ACHN (cell line): ENCODE measurements around the gene DNAJC5G.
"Not testable (repeated sequence)": the region's sequence is repeated elsewhere in the genome, so short reads cannot be mapped to it uniquely, and the experiment has no call there.

Experiments used
- DNase-seq: peaks from one replicate; pipeline ENCODE4 v3.0.0-alpha.2; 2015
- in situ Hi-C: cut with HindIII; loops from 2 replicates; pipeline ENCODE4 v1.10.0; 2017; ENCODE audit warnings: low sequenced_read_pairs, low pct_ligation_motif_present, low pct_unique_long_range_greater_than_20kb

DNAJC5G gene

DNA sequence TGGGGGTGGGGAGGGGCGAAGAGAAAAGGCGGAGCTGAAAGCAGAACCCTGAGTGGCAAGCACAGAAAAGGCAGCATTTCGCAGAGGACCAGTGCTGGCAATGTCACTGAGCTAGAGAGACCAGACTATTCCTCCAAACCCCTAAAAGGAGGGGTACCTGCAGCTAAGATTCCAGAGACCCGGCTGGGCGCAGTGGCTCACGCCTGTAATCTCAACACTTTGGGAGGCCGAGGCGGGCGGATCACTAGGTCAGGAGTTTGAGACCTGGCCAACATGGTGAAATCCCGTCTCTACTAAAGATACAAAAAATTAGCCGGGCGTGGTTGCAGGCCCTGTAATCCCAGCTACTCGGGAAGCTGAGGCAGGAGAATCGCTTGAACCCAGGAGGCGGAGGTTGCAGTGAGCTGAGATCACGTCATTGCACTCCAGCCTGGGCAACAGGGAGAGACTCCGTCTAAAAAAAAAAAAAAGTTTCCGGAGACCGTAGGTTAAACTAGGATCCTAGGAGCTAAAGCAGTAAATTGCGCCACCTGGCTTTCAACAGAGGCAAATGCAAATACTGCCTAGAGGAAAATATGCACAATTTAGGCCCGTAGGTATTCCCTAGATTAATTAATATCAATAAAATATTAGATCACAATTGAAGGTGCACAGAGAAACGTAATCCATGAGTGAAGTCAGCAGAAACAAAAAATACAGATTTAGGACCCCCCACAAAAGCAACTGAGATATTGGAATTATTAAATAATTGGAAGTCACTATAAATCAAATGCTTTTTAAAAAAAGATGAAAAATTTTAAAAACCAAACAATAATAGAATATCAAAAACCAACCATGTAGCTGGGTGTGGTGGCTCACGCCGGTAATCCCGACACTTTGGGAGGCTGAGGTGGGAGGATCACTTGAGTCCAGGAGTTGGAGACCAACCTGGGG, 28.1 kb downstream of the DNAJC5G start:
- peak; percentile 87 for DNase-seq
- in situ Hi-C loops = no loop called here

DNA sequence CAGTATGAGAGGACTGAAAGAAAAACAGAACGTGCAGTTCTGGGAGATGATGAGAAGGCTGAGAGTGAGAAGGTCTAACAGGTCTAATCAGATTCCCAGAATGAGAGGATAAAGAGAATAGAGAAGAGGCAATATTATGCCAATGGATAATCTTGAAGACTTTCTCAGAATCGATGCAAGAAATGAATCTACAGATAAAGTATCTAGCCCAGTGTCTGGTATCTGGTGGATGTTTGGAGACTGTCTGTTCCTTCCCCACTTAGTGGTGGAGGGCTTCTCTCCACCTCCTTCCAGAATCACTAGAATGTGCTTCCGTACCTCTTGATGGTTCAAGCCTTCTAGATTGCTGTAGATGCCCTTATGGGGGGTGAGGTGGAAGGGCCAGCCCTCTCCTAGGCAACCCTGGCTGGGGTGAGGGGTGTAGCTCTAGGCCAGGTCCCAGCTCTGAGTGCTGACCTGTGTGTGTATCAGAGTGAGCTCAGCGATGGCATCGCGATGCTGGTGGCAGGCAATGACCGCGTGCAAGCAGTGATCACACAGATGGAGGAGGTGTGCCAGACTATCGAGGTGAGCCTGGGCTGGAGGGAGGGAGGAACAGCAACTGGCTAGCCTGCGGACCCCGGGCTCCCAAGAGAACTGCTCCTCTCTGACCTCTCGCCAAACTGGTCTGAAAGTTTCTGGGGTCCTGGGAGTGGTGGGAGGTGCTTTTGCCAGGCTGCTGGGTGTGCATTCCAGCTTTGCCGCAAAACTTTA, 29.4 kb downstream of the DNAJC5G start:
- in situ Hi-C loops = no loop called here
- DNase-seq = no peak

DNA sequence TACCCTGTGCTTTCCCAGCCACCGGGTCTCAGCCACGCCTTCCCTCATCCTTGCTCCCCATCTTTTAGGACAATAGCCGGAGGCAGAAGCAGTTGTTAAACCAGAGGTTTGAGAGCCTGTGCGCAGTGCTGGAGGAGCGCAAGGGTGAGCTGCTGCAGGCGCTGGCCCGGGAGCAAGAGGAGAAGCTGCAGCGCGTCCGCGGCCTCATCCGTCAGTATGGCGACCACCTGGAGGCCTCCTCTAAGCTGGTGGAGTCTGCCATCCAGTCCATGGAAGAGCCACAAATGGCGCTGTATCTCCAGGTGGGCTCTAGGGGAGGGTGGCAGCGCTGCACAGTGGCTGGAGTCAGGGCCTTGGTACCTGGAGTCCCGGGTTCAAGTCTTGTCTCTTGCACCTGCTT, 30.3 kb downstream of the DNAJC5G start:
- DNase-seq = no peak
- in situ Hi-C loops = no loop called here

DNA sequence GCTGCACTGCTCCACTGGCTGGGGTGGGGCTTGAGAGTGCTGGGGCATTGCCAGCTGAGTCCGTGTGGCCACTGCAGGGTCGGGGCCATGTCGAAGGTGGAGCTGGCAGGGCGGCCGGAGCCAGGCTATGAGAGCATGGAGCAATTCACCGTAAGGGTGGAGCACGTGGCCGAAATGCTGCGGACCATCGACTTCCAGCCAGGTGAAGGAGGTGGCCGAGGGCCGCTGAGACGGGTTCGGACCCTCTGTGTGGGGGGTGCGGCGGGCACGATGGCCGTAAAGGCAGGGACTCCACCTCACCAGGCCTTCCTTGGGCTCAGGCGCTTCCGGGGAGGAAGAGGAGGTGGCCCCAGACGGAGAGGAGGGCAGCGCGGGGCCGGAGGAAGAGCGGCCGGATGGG, 30.9 kb downstream of the DNAJC5G start:
- no peak for DNase-seq
- in situ Hi-C loops = no loop called here

DNA sequence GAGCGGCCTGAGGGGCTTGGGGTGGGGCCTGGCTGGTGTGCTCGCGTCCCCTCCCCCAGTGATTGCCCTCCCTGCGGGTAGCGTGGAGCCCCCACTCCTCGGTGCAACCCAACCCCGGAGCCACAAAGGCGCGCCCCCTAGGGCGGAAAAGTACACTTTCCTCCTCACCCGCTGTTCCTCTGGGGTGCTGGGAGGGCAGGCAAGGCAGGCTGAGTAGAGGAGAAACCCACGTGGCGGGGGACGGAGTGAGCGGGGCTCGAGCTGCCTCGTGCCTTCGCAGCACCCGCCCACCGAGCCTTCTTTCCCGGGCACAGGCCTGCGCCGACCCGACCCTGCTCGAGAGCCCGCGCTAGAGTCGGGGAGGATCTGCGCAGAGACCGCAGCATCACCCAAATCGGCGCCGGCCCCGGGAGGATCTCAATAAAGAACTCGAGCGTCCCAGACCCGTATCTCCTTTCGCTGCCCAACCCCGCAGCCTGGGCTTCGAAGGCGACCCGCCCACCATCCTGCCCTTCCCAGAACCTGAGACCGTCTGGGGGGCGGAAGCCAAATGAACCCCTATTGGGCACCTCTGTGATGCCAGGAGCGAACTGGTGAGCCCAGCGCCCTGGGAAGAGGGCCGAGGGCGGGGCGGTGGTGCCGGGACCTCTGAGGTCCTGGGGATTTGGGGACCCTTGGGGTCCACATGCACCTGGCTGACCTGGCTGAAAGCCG, 31.5 kb downstream of the DNAJC5G start:
- no peak for DNase-seq
- in situ Hi-C loops = no loop called here

DNA sequence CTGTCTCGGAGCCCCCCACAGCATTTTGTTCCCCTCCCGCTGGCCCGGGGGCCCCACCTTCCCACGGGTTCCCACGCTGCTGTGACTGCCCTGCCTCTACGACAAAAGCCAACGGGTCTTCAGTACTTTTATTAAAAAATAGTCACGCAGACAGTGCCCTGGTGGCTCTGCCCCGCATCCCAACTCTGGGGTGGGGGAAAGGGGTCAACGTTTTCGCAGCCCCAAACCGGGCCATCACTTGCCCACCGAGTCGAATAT, 32.0 kb downstream of the DNAJC5G start:
- in situ Hi-C loops = no loop called here
- no peak for DNase-seq

DNA sequence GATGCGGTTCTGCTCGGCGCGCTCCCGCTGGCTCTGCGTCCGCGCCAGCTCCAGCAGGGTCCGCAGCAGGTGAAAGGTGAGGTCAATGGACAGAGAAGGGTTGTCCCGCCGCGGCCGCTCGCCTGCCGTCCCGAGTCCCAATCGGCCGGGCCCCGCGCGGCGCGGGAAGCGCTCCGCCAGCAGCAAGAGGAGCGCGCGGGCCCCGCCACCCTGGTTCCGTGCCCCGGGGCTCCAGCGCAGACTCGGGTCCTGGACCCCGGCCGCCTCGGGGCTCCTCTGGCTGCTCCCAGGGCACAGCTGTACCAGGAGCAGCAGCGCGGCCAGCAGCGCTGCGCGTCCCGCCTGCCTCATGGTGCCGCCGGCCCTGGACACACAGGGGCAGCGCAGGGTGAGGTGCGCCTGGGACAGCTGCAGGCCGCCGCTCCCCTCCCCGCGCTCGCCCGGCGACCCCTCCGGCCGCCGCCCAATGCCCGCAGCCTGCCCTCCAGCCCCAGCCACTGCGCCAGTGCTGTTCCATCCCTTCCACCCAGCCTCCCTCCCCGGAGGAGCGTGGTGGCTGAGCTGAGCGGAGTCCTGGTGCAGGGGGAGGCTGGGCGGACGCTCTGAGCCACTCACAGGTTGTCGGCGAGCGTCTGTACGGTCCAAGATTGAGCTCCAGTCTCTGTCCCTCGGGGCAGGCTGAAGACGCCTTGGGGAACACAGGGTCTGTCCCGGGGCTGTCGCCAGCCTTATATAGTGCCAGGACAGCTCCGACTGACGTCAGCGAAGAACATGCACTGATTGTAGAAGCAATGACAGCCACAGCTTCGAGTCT, 32.5 kb downstream of the DNAJC5G start:
- no peak for DNase-seq

DNA sequence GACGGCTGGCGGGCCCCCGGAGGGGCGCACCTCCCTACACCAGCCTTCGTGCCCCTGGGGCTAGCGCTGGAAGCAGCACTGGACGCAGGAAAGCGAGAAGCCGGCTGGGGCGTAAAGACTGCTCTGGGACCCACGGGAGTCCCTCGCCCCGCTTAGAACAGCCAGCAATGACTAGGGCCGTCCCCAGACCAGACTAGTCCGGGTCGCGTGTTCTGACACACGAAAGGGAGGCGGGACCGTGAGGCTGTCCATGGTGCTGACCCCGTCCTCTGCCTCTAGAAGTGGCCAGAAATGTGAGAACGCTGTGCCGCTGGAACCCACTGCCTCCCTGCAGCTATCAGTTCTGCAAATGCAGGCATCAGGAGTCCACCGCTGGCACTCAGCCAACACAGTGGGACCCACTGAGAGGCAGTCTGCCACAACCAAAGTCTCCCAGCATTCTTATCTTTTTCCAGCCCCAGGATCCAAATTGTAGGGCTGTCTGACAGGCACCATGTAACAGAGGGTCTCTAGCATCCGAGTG, 33.2 kb downstream of the DNAJC5G start, which contains the start of gene UCN:
Gene UCN (minus strand): TSS at position 87 of the 523 bp plus-strand sequence. CDS start 550 bp downstream, outside the sequence.
- peak; percentile 30 for DNase-seq
- in situ Hi-C loops = no loop called here

More for the DNA sequence above, 32.5 kb downstream of the DNAJC5G start:
- in situ Hi-C loops = no loop called here

DNA sequence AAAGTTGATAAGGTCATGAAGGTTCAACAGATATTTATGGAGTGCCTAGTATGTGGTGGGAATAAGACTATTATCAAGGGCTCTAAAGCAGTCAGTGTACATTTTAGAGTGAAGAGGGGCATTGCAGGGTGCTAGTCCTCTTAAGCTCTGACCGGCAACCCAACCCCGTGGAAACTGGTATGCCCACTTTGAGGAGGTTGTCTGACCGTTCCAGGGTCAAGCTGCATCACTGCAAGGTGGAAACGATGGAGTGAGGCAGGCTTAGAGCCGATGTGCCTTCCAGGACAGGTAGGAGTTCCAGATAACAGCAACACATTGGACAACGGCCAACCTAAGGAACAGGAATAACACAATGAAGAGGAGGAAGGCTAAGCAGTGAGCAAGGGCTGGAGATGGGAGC, 34.4 kb downstream of the DNAJC5G start:
- in situ Hi-C loops = no loop called here
- DNase-seq = no peak

DNA sequence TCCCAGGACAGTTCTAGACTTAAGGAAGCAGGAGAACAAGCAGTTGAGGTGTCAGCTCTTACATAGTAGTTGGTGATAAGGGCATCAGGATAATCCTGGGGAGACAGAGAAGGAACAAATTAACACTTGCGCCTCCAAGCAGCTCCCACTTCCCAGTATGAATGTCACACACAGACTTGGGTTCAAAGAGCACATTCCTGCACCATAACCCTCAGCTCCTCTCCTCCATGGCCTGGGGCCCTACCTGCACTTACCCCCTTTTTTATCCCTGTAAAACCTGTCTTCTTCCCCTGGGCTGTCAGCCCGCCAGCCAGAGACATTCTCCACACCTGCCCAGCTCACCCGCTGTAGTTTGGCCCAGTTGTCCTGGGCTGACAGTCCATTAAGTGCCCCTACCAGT, 36.9 kb downstream of the DNAJC5G start:
- in situ Hi-C loops = no loop called here
- DNase-seq = no peak

DNA sequence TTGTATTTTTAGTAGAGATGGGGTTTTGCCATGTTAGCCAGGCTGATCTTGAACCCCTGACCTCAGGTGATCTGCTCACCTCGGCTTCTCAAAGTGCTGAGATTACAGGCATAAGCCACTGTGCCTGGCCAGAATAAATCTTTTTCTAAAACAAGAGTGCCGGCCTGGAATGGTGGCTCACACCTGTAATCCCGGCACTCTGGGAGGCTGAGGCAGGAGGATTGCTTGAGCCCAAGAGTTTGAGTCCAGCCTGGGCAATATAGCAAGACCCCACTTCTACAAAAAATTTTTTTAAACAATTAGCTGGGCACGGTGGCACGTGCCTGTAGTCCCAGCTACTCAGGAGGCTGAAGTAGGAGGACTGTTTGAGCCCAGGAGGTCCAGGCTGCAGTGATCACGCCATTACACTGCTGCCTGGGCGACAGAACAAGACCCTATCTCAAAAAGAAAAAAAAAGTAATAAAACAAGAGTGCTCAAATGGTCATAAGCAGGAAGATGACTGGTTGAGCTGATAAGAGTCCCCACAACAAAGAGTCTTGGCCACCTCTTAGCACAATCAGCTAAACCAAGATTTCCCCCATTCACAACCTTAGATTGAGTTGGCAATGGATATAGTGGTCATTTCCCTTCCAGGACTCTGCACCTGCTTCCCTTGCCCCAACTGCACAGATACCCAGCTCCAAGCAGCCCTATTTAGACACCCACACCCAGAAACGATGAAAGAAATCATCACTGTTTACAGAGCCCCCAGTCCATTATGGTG, 38.8 kb downstream of the DNAJC5G start:
- no peak for DNase-seq
- in situ Hi-C loops = no loop called here

DNA sequence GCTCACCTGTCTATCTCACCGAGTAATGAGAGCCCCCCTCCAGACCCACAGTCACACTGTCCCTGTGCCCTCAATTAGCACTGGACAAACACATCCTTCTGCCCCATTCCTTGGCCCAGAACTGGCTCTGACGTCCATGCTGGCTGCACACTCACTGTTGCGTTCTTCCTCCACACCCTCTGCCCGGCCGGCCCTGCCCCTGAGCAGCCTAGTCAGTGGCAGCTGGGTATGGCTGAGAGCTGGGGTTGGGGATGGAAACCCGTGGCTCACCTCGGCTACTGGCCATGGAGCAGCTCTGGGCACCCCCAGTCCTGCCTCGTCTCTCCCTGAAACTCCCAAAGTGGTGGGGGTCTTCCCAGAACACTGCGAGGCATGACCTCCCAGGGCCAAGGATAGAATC, 39.5 kb downstream of the DNAJC5G start:
- in situ Hi-C loops = no loop called here
- no peak for DNase-seq

DNA sequence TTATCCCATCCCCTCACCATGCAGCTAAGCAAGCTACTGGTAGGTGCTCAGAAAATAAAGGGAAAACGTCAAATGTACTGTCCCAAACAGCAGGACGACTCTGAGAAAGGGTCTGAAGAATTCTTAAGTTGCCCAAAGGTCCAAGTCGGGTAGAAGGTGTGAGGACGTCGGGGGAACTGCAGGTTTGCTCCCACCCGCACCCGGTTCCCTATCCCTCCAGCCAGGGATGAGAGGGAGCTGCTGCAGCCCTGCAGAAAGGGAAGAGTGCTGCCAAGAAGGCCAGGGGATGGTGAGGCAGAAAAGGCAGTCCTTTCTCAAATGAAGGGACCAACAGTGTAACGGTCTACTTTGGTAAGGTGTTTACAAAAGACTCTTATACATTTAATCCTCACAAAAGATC, 39.9 kb downstream of the DNAJC5G start:
- in situ Hi-C loops = no loop called here

DNA sequence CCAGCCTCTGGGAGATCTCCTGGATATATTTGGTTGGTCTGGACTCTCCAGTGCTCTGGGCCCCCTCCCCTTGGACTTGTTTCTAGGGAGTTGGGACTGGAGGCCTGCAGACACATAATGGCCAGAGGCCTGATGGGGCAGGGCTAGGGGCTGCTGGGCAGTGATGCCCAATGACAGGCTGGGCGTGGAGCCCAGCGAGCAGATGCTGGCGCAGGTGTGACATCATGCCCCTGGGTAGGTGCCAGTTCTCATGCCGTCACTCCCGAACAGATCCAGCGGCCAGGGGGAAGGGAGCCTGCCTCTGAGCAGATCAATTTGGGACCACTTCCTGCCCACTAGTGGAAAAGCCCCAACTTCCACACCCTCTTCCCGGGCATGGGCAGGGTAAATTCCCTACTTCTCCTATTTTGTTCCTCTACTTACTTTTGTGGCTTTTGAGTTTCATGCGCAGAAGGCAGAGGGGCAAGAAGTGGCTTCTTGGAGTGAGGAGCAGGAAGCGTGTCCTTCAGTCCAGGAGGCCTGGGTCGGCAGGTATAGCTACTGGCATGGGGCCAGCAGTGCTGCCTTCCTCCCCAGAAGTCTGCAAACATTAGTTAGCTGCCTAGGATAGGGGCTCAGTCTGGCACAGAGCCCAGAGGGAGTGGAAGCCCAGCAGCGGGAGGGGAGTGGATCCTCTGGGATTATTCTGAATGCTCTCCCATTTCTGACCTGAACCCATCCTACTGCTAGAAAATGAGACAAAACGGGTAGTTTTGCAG, 41.6 kb downstream of the DNAJC5G start:
- in situ Hi-C loops = no loop called here

More for the DNA sequence above, 39.9 kb downstream of the DNAJC5G start:
- no peak for DNase-seq

DNA sequence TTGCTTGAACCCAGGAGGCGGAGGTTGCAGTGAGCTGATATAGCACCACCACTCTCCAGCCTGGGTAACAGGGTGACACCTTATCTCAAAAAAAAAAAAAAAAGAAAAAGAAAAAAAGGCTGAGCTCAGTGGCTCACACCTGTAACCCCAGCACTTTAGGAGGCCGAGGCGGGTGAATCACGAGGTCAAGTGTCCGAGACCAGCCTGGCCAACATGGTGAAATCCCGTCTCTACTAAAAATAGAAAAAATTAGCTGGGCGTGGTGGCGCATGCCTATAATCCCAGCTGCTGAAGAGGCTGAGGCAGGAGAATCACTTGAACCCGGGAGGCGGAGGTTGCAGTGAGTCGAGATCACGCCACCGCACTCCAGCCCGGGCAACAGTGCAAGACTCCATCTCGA, 44.6 kb downstream of the DNAJC5G start:
- in situ Hi-C loops, DNase-seq: not testable (repeated sequence)

More for the DNA sequence above, 41.6 kb downstream of the DNAJC5G start:
- DNase-seq = no peak

DNA sequence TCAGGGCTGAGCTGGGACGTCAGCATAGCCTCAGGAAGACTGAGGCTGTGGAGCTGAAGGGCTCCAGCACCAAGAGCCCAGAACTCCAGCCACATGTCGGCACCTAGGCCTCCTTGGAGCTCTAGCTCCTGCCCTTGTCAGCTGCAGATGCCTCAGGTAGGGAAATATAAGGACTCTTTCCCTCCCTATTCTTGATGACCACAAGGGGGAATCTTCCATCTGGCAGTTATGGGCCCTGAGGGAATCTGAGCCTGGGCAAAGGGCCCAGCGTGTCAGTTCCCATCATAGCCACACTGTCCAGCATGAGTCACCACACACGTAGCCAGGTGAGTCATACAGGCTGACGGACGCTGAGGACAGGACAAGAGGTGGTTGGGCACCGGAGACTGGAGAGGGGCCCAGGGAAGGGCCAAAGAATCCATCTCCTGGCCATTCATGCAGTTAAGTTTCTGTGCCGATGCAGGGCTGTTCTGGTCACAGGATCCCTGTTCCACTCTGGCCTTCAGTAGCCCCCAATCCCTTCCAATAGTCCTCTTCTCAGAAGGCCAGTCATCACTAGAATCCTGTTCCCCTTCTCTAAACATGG, 45.8 kb downstream of the DNAJC5G start:
- in situ Hi-C loops = no loop called here
- peak; percentile 99 for DNase-seq
